Sigmoid colon (tissue), 4 donors: ENCODE measurements around the gene FGFR2.

Experiments used
- CTCF ChIP-seq, 4 experiments: fragments of 450-650 bp in 3 of 4; fragments of 200-600 bp in 1 of 4; IDR thresholded peaks; one replicate each; pipeline ENCODE4 v1.5.1; 2016 to 2019; ENCODE audit warnings: antibody characterized with exemption in 4 of 4, mild to moderate bottlenecking in 3 of 4, moderate library complexity in 2 of 4
- EP300 ChIP-seq, 4 donors: sonication (generic); formaldehyde crosslinking; IDR thresholded peaks; one replicate each; pipeline ENCODE4 v1.6.1; 2017; ENCODE audit warnings: antibody characterized with exemption in 4 of 4

GRCh38 chr10:121438333-121438732, 159.9 kb downstream of the FGFR2 start:
- TF ChIP-seq EP300 (IDR thresholded peaks at IDR 0.05) (no peak), CTCF (IDR thresholded peaks at IDR 0.05) (no peak)
